Hematopoietic multipotent progenitor cell (in vitro differentiated cells): Measurements from ENCODE around the gene GIPC2. TPM values are rescaled to one million over a fixed set of nuclear protein-coding genes. Genes with fewer than 3 reads are reported as not detected.
A peak's percentile ranks its signal among the peaks of the same experiment; 100 is the strongest.

ENCODE experiments used
- small RNA-seq: library from RNA; depleted of rRNA; stranded (forward); fragments of <200 nt; gene quantifications from one replicate; pipeline ENCODE3, GENCODE V24; 2012
- total RNA-seq: library from RNA; depleted of rRNA; stranded (reverse); fragments of >200 nt; gene quantifications from one replicate; pipeline ENCODE4 v1.2.3, GENCODE V29; 2012

Gene GIPC2
- total RNA-seq, 1 donor: 0.54 TPM

Small RNA genes within 50 kb of the gene (small RNA-seq; reads per million reads assigned to genes)
- gene AC103591.3 (12.4 reads per million, percentile 93 among the genes with 10 or more reads in this experiment), gene RNA5SP22 (0.27 reads per million), gene RNU6-1102P (not detected)

Other genes starting within 250 kb of the GIPC2 start
- under 0.01 TPM for gene NEXN, start 157.3 kb upstream of the GIPC2 start, total RNA-seq
- 130 TPM for gene FUBP1, start 66.9 kb upstream of the GIPC2 start, total RNA-seq
- 4.6 TPM for gene DNAJB4, start 41.0 kb upstream of the GIPC2 start, total RNA-seq